Measurements from ENCODE around the gene PTPRG.

GRCh38 chr3:61565569-61565968 is 4.2 kb downstream of the PTPRG start:
- TF ChIP-seq PBX2 (CRISPR knock-in tag; IDR thresholded peaks at IDR 0.05) (no peak), HOMEZ (CRISPR knock-in tag; IDR thresholded peaks at IDR 0.05; ENCODE audit: low read depth) (no peak), CTCF (CRISPR knock-in tag; IDR thresholded peaks at IDR 0.05) (no peak), ZNF792 (CRISPR knock-in tag; IDR thresholded peaks at IDR 0.05) (no peak), SMAD1 (CRISPR knock-in tag; IDR thresholded peaks at IDR 0.05; ENCODE audit: borderline replicate concordance, low read depth) (no peak), TCF7L2 (IDR thresholded peaks at IDR 0.05; ENCODE audit: low read depth, low read length) (no peak), TRIM24 (CRISPR knock-in tag; IDR thresholded peaks at IDR 0.05) (no peak), KAT7 (CRISPR knock-in tag; IDR thresholded peaks at IDR 0.05; ENCODE audit: borderline replicate concordance) (no peak), ZNF12 (CRISPR knock-in tag; IDR thresholded peaks at IDR 0.05) (no peak)

Data from HepG2 (cell line).